SK-N-SH treated with all-trans-retinoic acid at 6 μM for 48 hours (cell line): ENCODE results near the gene MMS19.

Source experiments
- OSR1 ChIP-seq: fragments of 250-450 bp; sonication (Bioruptor Pico); IDR thresholded peaks from 2 replicates; pipeline ENCODE4 v1.8.0; 2022; ENCODE audit warnings: moderate library complexity, mild to moderate bottlenecking, inconsistent platforms
- PATZ1 ChIP-seq: fragments of 250-450 bp; sonication (Bioruptor Pico); IDR thresholded peaks from 2 replicates; pipeline ENCODE4 v1.8.0; 2020; ENCODE audit warnings: mild to moderate bottlenecking, moderate library complexity, borderline replicate concordance
- TOX ChIP-seq: fragments of 250-450 bp; sonication (Bioruptor Pico); IDR thresholded peaks from 2 replicates; pipeline ENCODE4 v1.8.0; 2021; ENCODE audit warnings: mild to moderate bottlenecking, moderate library complexity, borderline replicate concordance
- ZFP3 ChIP-seq: fragments of 250-450 bp; sonication (Bioruptor Pico); IDR thresholded peaks from 2 replicates; pipeline ENCODE4 v1.5.0; 2020; ENCODE audit warnings: mild to moderate bottlenecking, moderate library complexity
- ZFP30 ChIP-seq: fragments of 450-650 bp; formaldehyde crosslinking; IDR thresholded peaks from 2 replicates; pipeline ENCODE4 v1.5.0; 2022; ENCODE audit warnings: mild to moderate bottlenecking, moderate library complexity
- ZNF70 ChIP-seq: fragments of 450-650 bp; formaldehyde crosslinking; IDR thresholded peaks from 2 replicates; pipeline ENCODE4 v1.5.0; 2020; ENCODE audit warnings: mild to moderate bottlenecking, moderate library complexity

GRCh38 chr10:97454330-97455036 lies 43.7 kb downstream of the MMS19 start:
- no peak for TF ChIP-seq ZFP30 (CRISPR knock-in tag)
- TF ChIP-seq TOX, result no peak
- no peak for TF ChIP-seq OSR1 (CRISPR knock-in tag)
- TF ChIP-seq PATZ1 (CRISPR knock-in tag), result no peak
- TF ChIP-seq ZNF70 (CRISPR knock-in tag), result no peak
- no peak for TF ChIP-seq ZFP3 (CRISPR knock-in tag)
